WTC11 (cell line): ENCODE data around the gene PPAT. TPM values are rescaled to one million over a fixed set of nuclear protein-coding genes. Genes with fewer than 3 reads are reported as not detected.

Experiments used
- ATAC-seq: fragments of 200-7000 bp; cut with Tn5 transposase; 2 replicates; pipeline ENCODE4 v1.10.0; 2021; ENCODE audit warnings: mild to moderate bottlenecking, moderate library complexity
- CTCF ChIA-PET: fragments of 300-600 bp; sonication (Branson Sonifier 250); formaldehyde crosslinking; loops from one replicate; lab custom pipeline; 2021; ENCODE audit warnings: antibody characterized with exemption; lab: Charles Lee
- POLR2A ChIA-PET: fragments of 350-600 bp; sonication (Branson Sonifier 250); formaldehyde crosslinking; loops from one replicate; lab custom pipeline; 2021; ENCODE audit warnings: antibody characterized with exemption; lab: Charles Lee
- DNase-seq: peaks from one replicate; pipeline ENCODE4 v3.0.0; 2021; ENCODE audit warnings: low spot score
- H3K27ac Mint-ChIP-seq: 2 replicates; pipeline ENCODE4 v1.8.0; 2021; ENCODE audit warnings: mixed read lengths
- H3K27me3 Mint-ChIP-seq: 2 replicates; pipeline ENCODE4 v1.8.0; 2021; ENCODE audit warnings: low read depth, mild to moderate bottlenecking, moderate library complexity, mixed read lengths
- H3K36me3 Mint-ChIP-seq: 2 replicates; pipeline ENCODE4 v1.8.0; 2021; ENCODE audit warnings: mixed read lengths
- H3K4me1 Mint-ChIP-seq: 2 replicates; pipeline ENCODE4 v1.8.0; 2022; ENCODE audit warnings: mixed read lengths
- H3K4me3 Mint-ChIP-seq: 2 replicates; pipeline ENCODE4 v1.8.0; 2021; ENCODE audit warnings: mild to moderate bottlenecking, moderate library complexity, mixed read lengths
- H3K9me3 Mint-ChIP-seq: 2 replicates; pipeline ENCODE4 v1.8.0; 2021; ENCODE audit warnings: mixed read lengths
- CBFB ChIP-seq: sonication (generic); formaldehyde crosslinking; IDR thresholded peaks from 2 replicates; pipeline ENCODE4 v1.8.1; 2022; ENCODE audit warnings: mild to moderate bottlenecking, low read depth, missing genetic modification reagents
- FOXP1 ChIP-seq: sonication (generic); formaldehyde crosslinking; IDR thresholded peaks from 2 replicates; pipeline ENCODE4 v1.8.0; 2022; ENCODE audit warnings: missing genetic modification reagents, mild to moderate bottlenecking, moderate library complexity, borderline replicate concordance
- HMGA2 ChIP-seq: fragments of 250-450 bp; sonication (Bioruptor Pico); IDR thresholded peaks from 2 replicates; pipeline ENCODE4 v1.4.0; 2021; ENCODE audit warnings: mild to moderate bottlenecking, moderate library complexity
- MXD4 ChIP-seq: fragments of 250-450 bp; sonication (Bioruptor Pico); IDR thresholded peaks from 2 replicates; pipeline ENCODE4 v1.8.0; 2021; ENCODE audit warnings: mild to moderate bottlenecking, moderate library complexity, borderline replicate concordance
- MYBL2 ChIP-seq: sonication (generic); formaldehyde crosslinking; IDR thresholded peaks from 2 replicates; pipeline ENCODE4 v1.8.1; 2023; ENCODE audit warnings: mild to moderate bottlenecking, moderate library complexity, missing genetic modification reagents
- NFATC4 ChIP-seq: fragments of 250-450 bp; sonication (Bioruptor Pico); IDR thresholded peaks from 2 replicates; pipeline ENCODE4 v1.9.0; 2021; ENCODE audit warnings: mild to moderate bottlenecking
- NFE2L1 ChIP-seq: sonication (generic); formaldehyde crosslinking; IDR thresholded peaks from 2 replicates; pipeline ENCODE4 v1.8.1; 2023; ENCODE audit warnings: missing genetic modification reagents
- NFYB ChIP-seq: sonication (generic); formaldehyde crosslinking; conservative IDR thresholded peaks from 2 replicates; pipeline ENCODE4 v1.8.0; 2022; ENCODE audit warnings: low read depth, missing genetic modification reagents
- RELA ChIP-seq: sonication (generic); formaldehyde crosslinking; IDR thresholded peaks from 2 replicates; pipeline ENCODE4 v1.8.1; 2022; ENCODE audit warnings: missing genetic modification reagents, mild to moderate bottlenecking, borderline replicate concordance
- SMAD3 ChIP-seq: sonication (generic); formaldehyde crosslinking; IDR thresholded peaks from 2 replicates; pipeline ENCODE4 v1.8.0; 2022; ENCODE audit warnings: missing genetic modification reagents, mild to moderate bottlenecking, borderline replicate concordance
- ZBTB21 ChIP-seq: sonication (generic); formaldehyde crosslinking; IDR thresholded peaks from 2 replicates; pipeline ENCODE4 v1.8.1; 2023; ENCODE audit warnings: mild to moderate bottlenecking, missing genetic modification reagents, borderline replicate concordance
- ZNF423 ChIP-seq: fragments of 250-450 bp; sonication (Bioruptor Pico); IDR thresholded peaks from 2 replicates; pipeline ENCODE4 v2.1.2; 2022; ENCODE audit warnings: mild to moderate bottlenecking, moderate library complexity
- ZNF671 ChIP-seq: fragments of 250-450 bp; sonication (Bioruptor Pico); IDR thresholded peaks from 2 replicates; pipeline ENCODE4 v1.8.0; 2021; ENCODE audit warnings: mild to moderate bottlenecking
- total RNA-seq: library from RNA; stranded (reverse); gene quantifications from 3 replicates; pipeline ENCODE4 v1.2.3, GENCODE V29; 2021
- TF ChIP-seq, protein P1 (sequence below): fragments of 250-450 bp; sonication (Bioruptor Pico); conservative IDR thresholded peaks from 2 replicates; pipeline ENCODE4 v1.9.0; 2021; ENCODE audit warnings: mild to moderate bottlenecking
- TF ChIP-seq, protein P2 (sequence below): sonication (generic); formaldehyde crosslinking; IDR thresholded peaks from 2 replicates; pipeline ENCODE4 v1.8.1; 2023; ENCODE audit warnings: mild to moderate bottlenecking, missing genetic modification reagents, moderate library complexity
- TF ChIP-seq, protein P3 (sequence below): fragments of 250-450 bp; sonication (Bioruptor Pico); IDR thresholded peaks from 2 replicates; pipeline ENCODE4 v1.9.0; 2021; ENCODE audit warnings: mild to moderate bottlenecking
- TF ChIP-seq, protein P4 (sequence below): sonication (generic); formaldehyde crosslinking; IDR thresholded peaks from 2 replicates; pipeline ENCODE4 v1.8.1; 2023; ENCODE audit warnings: mild to moderate bottlenecking, moderate library complexity, missing genetic modification reagents
- TF ChIP-seq, protein P5 (sequence below): sonication (generic); formaldehyde crosslinking; IDR thresholded peaks from 2 replicates; pipeline ENCODE4 v1.8.0; 2022; ENCODE audit warnings: mild to moderate bottlenecking, missing genetic modification reagents
- TF ChIP-seq, protein P6 (sequence below): fragments of 250-450 bp; sonication (Bioruptor Pico); IDR thresholded peaks from 2 replicates; pipeline ENCODE4 v1.9.0; 2021; ENCODE audit warnings: mild to moderate bottlenecking, borderline replicate concordance
- TF ChIP-seq, protein P7 (sequence below): fragments of 250-450 bp; sonication (Bioruptor Pico); IDR thresholded peaks from 2 replicates; pipeline ENCODE4 v2.1.2; 2022; ENCODE audit warnings: mild to moderate bottlenecking, moderate library complexity
- TF ChIP-seq, protein P8 (sequence below): sonication (generic); formaldehyde crosslinking; IDR thresholded peaks from 2 replicates; pipeline ENCODE4 v1.8.1; 2022; ENCODE audit warnings: mild to moderate bottlenecking, missing genetic modification reagents, moderate library complexity, borderline replicate concordance
- TF ChIP-seq, protein P9 (sequence below): sonication (generic); formaldehyde crosslinking; IDR thresholded peaks from 2 replicates; pipeline ENCODE4 v1.8.0; 2022; ENCODE audit warnings: mild to moderate bottlenecking, missing genetic modification reagents

Gene PPAT
- total RNA-seq, 1 experiment from 2014 or later: 83.4 TPM

DNA sequence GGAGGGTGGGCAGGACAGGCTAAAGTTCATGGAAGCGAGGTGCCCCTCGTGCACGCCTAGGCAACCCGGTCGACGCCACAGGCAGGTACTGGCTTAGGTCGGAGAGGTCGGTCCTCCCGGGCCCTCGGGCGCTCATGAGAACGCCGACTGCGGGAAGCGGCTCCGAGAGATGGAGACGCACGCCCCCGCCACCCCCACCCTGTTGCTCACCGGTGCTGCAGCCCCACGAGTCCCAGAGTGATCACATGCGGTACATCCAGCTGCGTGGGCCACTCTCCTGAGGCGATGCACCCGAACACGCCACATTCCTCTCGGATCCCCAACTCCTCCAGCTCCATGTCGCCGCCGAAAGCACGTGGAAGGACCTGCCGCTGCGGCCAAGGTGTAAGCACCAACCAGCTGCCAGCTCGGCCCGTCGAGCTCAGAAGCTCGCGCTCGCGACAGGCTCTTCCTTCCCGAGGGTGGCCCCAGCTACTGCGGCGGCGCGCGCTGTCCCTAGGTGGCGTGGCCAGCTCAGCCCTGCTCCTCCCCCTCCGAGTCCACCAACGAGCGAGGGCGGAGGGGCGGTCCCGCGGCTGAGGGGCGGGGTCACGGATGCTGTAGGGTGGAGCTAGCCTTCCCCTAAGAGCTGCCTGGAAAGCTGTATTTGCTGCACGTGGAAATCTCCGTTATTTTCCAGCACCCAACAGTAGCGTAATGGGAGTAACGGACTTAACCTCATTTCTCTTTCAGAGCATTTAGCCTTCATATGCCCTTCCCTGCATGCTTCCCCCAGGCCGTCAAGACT lies at the start of gene PPAT (continued):
- TF ChIP-seq, protein P1, sequence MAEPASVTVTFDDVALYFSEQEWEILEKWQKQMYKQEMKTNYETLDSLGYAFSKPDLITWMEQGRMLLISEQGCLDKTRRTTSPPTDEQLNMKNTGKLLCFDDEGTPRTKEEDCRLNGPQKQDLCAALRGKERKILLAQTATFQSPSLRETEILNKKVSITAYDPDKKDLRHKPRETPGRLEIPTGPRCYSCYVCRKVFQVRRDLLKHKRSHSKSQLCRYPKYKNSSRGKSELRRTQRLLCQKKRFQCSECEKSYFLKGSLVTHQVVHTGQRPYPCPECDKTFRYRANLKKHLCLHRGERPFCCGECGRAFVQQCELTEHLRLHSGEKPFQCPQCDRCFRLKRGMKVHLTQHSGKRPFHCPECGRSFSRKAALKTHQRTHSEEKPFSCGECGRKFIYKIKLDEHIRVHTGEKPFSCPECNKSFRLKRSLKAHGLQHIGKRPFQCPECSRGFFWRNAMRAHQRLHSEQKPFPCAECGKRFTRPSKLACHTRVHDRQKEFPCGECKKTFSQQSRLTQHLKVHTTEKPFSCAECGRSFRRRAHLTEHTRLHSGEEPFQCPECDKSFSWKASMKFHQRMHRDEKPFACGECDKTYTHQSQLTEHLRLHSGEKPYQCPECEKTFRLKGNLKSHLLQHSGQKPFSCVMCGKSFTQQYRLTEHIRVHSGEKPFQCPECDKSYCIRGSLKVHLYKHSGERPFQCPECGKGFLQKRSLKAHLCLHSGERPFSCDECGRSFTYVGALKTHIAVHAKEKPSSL (CRISPR knock-in tag): no peak
- TF ChIP-seq NFATC4 (CRISPR knock-in tag) (no peak), NFYB (CRISPR knock-in tag) (peak; percentile 43), FOXP1 (CRISPR knock-in tag) (0 out of 2 replicates have a peak, but pooled peaks have one; percentile 67), ZNF423 (CRISPR knock-in tag) (0 out of 2 replicates have a peak, but pooled peaks have one; percentile 14), CBFB (CRISPR knock-in tag) (peak; percentile 33; the same call in 1 of the 2 replicates), MXD4 (CRISPR knock-in tag) (no peak), MYBL2 (CRISPR knock-in tag) (peak; percentile 58), ZBTB21 (CRISPR knock-in tag) (peak; percentile 77; the same call in 1 of the 2 replicates), NFE2L1 (peak; percentile 80; the same call in 1 of the 2 replicates)
- TF ChIP-seq, protein P2, sequence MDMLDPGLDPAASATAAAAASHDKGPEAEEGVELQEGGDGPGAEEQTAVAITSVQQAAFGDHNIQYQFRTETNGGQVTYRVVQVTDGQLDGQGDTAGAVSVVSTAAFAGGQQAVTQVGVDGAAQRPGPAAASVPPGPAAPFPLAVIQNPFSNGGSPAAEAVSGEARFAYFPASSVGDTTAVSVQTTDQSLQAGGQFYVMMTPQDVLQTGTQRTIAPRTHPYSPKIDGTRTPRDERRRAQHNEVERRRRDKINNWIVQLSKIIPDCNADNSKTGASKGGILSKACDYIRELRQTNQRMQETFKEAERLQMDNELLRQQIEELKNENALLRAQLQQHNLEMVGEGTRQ (CRISPR knock-in tag): peak; percentile 54
- TF ChIP-seq, protein P3, sequence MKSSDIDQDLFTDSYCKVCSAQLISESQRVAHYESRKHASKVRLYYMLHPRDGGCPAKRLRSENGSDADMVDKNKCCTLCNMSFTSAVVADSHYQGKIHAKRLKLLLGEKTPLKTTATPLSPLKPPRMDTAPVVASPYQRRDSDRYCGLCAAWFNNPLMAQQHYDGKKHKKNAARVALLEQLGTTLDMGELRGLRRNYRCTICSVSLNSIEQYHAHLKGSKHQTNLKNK (CRISPR knock-in tag): no peak
- TF ChIP-seq, protein P4, sequence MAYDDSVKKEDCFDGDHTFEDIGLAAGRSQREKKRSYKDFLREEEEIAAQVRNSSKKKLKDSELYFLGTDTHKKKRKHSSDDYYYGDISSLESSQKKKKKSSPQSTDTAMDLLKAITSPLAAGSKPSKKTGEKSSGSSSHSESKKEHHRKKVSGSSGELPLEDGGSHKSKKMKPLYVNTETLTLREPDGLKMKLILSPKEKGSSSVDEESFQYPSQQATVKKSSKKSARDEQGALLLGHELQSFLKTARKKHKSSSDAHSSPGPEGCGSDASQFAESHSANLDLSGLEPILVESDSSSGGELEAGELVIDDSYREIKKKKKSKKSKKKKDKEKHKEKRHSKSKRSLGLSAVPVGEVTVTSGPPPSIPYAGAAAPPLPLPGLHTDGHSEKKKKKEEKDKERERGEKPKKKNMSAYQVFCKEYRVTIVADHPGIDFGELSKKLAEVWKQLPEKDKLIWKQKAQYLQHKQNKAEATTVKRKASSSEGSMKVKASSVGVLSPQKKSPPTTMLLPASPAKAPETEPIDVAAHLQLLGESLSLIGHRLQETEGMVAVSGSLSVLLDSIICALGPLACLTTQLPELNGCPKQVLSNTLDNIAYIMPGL (CRISPR knock-in tag): peak; percentile 60; the same call in 1 of the 2 replicates
- TF ChIP-seq, protein P5, sequence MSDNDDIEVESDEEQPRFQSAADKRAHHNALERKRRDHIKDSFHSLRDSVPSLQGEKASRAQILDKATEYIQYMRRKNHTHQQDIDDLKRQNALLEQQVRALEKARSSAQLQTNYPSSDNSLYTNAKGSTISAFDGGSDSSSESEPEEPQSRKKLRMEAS (CRISPR knock-in tag): peak; percentile 97
- TF ChIP-seq, protein P6, sequence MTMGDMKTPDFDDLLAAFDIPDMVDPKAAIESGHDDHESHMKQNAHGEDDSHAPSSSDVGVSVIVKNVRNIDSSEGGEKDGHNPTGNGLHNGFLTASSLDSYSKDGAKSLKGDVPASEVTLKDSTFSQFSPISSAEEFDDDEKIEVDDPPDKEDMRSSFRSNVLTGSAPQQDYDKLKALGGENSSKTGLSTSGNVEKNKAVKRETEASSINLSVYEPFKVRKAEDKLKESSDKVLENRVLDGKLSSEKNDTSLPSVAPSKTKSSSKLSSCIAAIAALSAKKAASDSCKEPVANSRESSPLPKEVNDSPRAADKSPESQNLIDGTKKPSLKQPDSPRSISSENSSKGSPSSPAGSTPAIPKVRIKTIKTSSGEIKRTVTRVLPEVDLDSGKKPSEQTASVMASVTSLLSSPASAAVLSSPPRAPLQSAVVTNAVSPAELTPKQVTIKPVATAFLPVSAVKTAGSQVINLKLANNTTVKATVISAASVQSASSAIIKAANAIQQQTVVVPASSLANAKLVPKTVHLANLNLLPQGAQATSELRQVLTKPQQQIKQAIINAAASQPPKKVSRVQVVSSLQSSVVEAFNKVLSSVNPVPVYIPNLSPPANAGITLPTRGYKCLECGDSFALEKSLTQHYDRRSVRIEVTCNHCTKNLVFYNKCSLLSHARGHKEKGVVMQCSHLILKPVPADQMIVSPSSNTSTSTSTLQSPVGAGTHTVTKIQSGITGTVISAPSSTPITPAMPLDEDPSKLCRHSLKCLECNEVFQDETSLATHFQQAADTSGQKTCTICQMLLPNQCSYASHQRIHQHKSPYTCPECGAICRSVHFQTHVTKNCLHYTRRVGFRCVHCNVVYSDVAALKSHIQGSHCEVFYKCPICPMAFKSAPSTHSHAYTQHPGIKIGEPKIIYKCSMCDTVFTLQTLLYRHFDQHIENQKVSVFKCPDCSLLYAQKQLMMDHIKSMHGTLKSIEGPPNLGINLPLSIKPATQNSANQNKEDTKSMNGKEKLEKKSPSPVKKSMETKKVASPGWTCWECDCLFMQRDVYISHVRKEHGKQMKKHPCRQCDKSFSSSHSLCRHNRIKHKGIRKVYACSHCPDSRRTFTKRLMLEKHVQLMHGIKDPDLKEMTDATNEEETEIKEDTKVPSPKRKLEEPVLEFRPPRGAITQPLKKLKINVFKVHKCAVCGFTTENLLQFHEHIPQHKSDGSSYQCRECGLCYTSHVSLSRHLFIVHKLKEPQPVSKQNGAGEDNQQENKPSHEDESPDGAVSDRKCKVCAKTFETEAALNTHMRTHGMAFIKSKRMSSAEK: no peak

DNA sequence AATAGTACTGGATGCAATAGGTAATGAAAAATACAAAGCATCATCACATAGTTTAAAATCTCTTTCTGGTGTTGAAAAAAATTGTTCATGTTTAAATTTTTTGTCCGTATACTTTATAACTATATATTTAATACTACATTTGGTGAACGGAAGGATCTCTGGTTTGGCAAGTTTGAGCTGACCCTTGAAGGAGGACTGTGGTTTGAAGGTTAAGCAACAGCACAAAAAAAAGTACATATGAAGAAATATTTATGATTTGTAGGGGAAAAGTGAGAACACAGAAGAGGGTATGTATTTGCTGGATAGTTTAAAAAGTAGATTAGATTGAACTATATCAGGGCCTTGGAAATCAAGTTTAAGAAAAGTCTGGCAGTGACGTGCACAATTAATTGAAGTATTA lies 45.3 kb upstream of the PPAT start:
- no peaks in the 10 kb centered on the region for H3K4me1 Mint-ChIP-seq
- DNase-seq (no peak), ATAC-seq (no peak)
- H3K4me3 Mint-ChIP-seq: no peak overlapping the region
- H3K9me3 Mint-ChIP-seq: no peaks in the 10 kb centered on the region
- POLR2A ChIA-PET: no interaction called here
- no peak overlapping the region for H3K27ac Mint-ChIP-seq
- no peaks in the 10 kb centered on the region for H3K27me3 Mint-ChIP-seq
- CTCF ChIA-PET: no interaction called here
- H3K36me3 Mint-ChIP-seq: peaks cover 63% of the 10 kb centered on the region
- TF ChIP-seq RELA (no peak), HMGA2 (CRISPR knock-in tag) (no peak), ZNF671 (CRISPR knock-in tag) (no peak), SMAD3 (CRISPR knock-in tag) (no peak)
- TF ChIP-seq, protein P7, sequence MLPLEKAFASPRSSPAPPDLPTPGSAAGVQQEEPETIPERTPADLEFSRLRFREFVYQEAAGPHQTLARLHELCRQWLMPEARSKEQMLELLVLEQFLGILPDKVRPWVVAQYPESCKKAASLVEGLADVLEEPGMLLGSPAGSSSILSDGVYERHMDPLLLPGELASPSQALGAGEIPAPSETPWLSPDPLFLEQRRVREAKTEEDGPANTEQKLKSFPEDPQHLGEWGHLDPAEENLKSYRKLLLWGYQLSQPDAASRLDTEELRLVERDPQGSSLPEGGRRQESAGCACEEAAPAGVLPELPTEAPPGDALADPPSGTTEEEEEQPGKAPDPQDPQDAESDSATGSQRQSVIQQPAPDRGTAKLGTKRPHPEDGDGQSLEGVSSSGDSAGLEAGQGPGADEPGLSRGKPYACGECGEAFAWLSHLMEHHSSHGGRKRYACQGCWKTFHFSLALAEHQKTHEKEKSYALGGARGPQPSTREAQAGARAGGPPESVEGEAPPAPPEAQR (CRISPR knock-in tag): no peak
- TF ChIP-seq, protein P8, sequence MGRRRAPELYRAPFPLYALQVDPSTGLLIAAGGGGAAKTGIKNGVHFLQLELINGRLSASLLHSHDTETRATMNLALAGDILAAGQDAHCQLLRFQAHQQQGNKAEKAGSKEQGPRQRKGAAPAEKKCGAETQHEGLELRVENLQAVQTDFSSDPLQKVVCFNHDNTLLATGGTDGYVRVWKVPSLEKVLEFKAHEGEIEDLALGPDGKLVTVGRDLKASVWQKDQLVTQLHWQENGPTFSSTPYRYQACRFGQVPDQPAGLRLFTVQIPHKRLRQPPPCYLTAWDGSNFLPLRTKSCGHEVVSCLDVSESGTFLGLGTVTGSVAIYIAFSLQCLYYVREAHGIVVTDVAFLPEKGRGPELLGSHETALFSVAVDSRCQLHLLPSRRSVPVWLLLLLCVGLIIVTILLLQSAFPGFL (CRISPR knock-in tag): no peak
- TF ChIP-seq, protein P9, sequence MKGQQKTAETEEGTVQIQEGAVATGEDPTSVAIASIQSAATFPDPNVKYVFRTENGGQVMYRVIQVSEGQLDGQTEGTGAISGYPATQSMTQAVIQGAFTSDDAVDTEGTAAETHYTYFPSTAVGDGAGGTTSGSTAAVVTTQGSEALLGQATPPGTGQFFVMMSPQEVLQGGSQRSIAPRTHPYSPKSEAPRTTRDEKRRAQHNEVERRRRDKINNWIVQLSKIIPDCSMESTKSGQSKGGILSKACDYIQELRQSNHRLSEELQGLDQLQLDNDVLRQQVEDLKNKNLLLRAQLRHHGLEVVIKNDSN (CRISPR knock-in tag): no peak
